Activated CD4-positive, alpha-beta T cell treated with anti-CD3 and anti-CD28 coated beads, Interleukin-2, amount 10 ng/mL, durations not matched to agents 24 days and 14 days (primary cell): Measurements from ENCODE around the gene MBD5. TPM values are rescaled to one million over a fixed set of nuclear protein-coding genes. Genes with fewer than 3 reads are reported as not detected.

ENCODE experiments used
- DNase-seq: peaks from one replicate; pipeline ENCODE4 v3.0.0; 2022
- H3K27ac Mint-ChIP-seq: one replicate; pipeline ENCODE4 v1.8.0; 2022; ENCODE audit warnings: mild to moderate bottlenecking, mixed read lengths
- H3K27me3 Mint-ChIP-seq: one replicate; pipeline ENCODE4 v1.8.0; 2022; ENCODE audit warnings: mixed read lengths
- H3K36me3 Mint-ChIP-seq: one replicate; pipeline ENCODE4 v1.8.0; 2022; ENCODE audit warnings: low read depth, mild to moderate bottlenecking, mixed read lengths
- H3K4me1 Mint-ChIP-seq: one replicate; pipeline ENCODE4 v1.8.0; 2021; ENCODE audit warnings: mixed read lengths
- H3K4me3 Mint-ChIP-seq: one replicate; pipeline ENCODE4 v1.8.0; 2022; ENCODE audit warnings: mild to moderate bottlenecking, moderate library complexity, mixed read lengths
- H3K9me3 Mint-ChIP-seq: one replicate; pipeline ENCODE4 v1.8.0; 2021; ENCODE audit warnings: mixed read lengths
- intact Hi-C: fragments of 100-400 bp; cut with micrococcal nuclease; formaldehyde crosslinking; loops from one replicate; pipeline ENCODE4 v1.15.1; 2023
- total RNA-seq: library from RNA; stranded (reverse); gene quantifications from 2 replicates; pipeline ENCODE4 v1.2.3, GENCODE V29; 2022

MBD5 gene
- total RNA-seq, 1 donor from 2014 or later: 24.6 TPM

- Mint-ChIP-seq H3K36me3 (no peaks in the 10 kb centered on the region), H3K4me1 (peaks cover 49% of the 10 kb centered on the region), H3K9me3 (no peaks in the 10 kb centered on the region), H3K4me3 (no peak overlapping the region), H3K27ac (no peak overlapping the region), H3K27me3 (no peaks in the 10 kb centered on the region)
- no peak for DNase-seq
- intact Hi-C loops: no loop called here
Measured at GRCh38 chr2:148511883-148512282, 491.0 kb downstream of the MBD5 start.

GRCh38 chr2:148512501-148512900 lies 491.6 kb downstream of the MBD5 start:
- intact Hi-C loops: no loop called here
- no peaks in the 10 kb centered on the region for H3K27me3 Mint-ChIP-seq
- no peak overlapping the region for H3K27ac Mint-ChIP-seq
- no peaks in the 10 kb centered on the region for H3K9me3 Mint-ChIP-seq
- peaks cover 52% of the 10 kb centered on the region for H3K4me1 Mint-ChIP-seq
- H3K4me3 Mint-ChIP-seq: peak overlapping the region; percentile 41
- DNase-seq: no peak
- H3K36me3 Mint-ChIP-seq: no peaks in the 10 kb centered on the region

- no peaks in the 10 kb centered on the region for H3K36me3 Mint-ChIP-seq
- peaks cover 52% of the 10 kb centered on the region for H3K4me1 Mint-ChIP-seq
- no peaks in the 10 kb centered on the region for H3K9me3 Mint-ChIP-seq
- no peak overlapping the region for H3K4me3 Mint-ChIP-seq
- intact Hi-C loops: no loop called here
- DNase-seq: no peak
- H3K27me3 Mint-ChIP-seq: no peaks in the 10 kb centered on the region
- H3K27ac Mint-ChIP-seq: no peak overlapping the region
Measured at GRCh38 chr2:148513427-148513826, 492.5 kb downstream of the MBD5 start.

GRCh38 chr2:148515120-148515519 lies 494.2 kb downstream of the MBD5 start:
- peak; percentile 64 for DNase-seq
- no peaks in the 10 kb centered on the region for H3K36me3 Mint-ChIP-seq
- intact Hi-C loops: no loop called here
- H3K27ac Mint-ChIP-seq: peak overlapping the region; percentile 21
- H3K9me3 Mint-ChIP-seq: no peaks in the 10 kb centered on the region
- H3K27me3 Mint-ChIP-seq: no peaks in the 10 kb centered on the region
- H3K4me3 Mint-ChIP-seq: no peak overlapping the region
- H3K4me1 Mint-ChIP-seq: peaks cover 40% of the 10 kb centered on the region

- Mint-ChIP-seq H3K9me3 (no peaks in the 10 kb centered on the region), H3K36me3 (no peaks in the 10 kb centered on the region), H3K4me3 (peak overlapping the region; percentile 33), H3K27me3 (no peaks in the 10 kb centered on the region), H3K27ac (peak overlapping the region; percentile 26), H3K4me1 (peaks cover 39% of the 10 kb centered on the region)
- intact Hi-C loops: loop anchor here (1.0 to 2.0 kb wide), 2 partner anchors 8 to 53 kb away; no protein-coding TSS in a partner anchor
- DNase-seq: no peak
Measured at GRCh38 chr2:148515976-148516375, 495.1 kb downstream of the MBD5 start.

GRCh38 chr2:148517296-148517695 lies 496.4 kb downstream of the MBD5 start:
- no peak overlapping the region for H3K27ac Mint-ChIP-seq
- H3K27me3 Mint-ChIP-seq: no peaks in the 10 kb centered on the region
- H3K36me3 Mint-ChIP-seq: no peaks in the 10 kb centered on the region
- H3K4me1 Mint-ChIP-seq: peaks cover 37% of the 10 kb centered on the region
- no peaks in the 10 kb centered on the region for H3K9me3 Mint-ChIP-seq
- intact Hi-C loops: loop anchor here (2.0 kb wide), 1 partner anchor 54 kb away; no protein-coding TSS in a partner anchor
- no peak overlapping the region for H3K4me3 Mint-ChIP-seq
- no peak for DNase-seq

- Mint-ChIP-seq H3K36me3 (no peaks in the 10 kb centered on the region), H3K9me3 (no peaks in the 10 kb centered on the region), H3K27ac (no peak overlapping the region), H3K4me3 (no peak overlapping the region), H3K4me1 (peaks cover 35% of the 10 kb centered on the region), H3K27me3 (no peaks in the 10 kb centered on the region)
- DNase-seq: no peak
- intact Hi-C loops: loop anchor here (2.0 kb wide), 1 partner anchor 55 kb away; no protein-coding TSS in a partner anchor
Measured at GRCh38 chr2:148517822-148518221, 496.9 kb downstream of the MBD5 start.

- Mint-ChIP-seq H3K27me3 (no peaks in the 10 kb centered on the region), H3K4me3 (no peak overlapping the region), H3K36me3 (no peaks in the 10 kb centered on the region), H3K9me3 (no peaks in the 10 kb centered on the region), H3K4me1 (peaks cover 42% of the 10 kb centered on the region), H3K27ac (no peak overlapping the region)
- no peak for DNase-seq
- intact Hi-C loops: no loop called here
Measured at GRCh38 chr2:148519013-148519412, 498.1 kb downstream of the MBD5 start.

GRCh38 chr2:148521181-148521580 lies 500.3 kb downstream of the MBD5 start:
- intact Hi-C loops: loop anchor here (5.0 to 10.0 kb wide), 4 partner anchors 356 to 1226 kb away; partner anchors contain the start of genes ACVR2A and KIF5C
- no peak for DNase-seq
- peaks cover 42% of the 10 kb centered on the region for H3K4me1 Mint-ChIP-seq
- peaks cover 1% of the 10 kb centered on the region for H3K36me3 Mint-ChIP-seq
- H3K9me3 Mint-ChIP-seq: peaks cover 4% of the 10 kb centered on the region
- no peak overlapping the region for H3K27ac Mint-ChIP-seq
- H3K4me3 Mint-ChIP-seq: no peak overlapping the region
- no peaks in the 10 kb centered on the region for H3K27me3 Mint-ChIP-seq

GRCh38 chr2:148523315-148523714 lies 502.4 kb downstream of the MBD5 start:
- peak overlapping the region; percentile 38 for H3K4me3 Mint-ChIP-seq
- H3K27ac Mint-ChIP-seq: peak overlapping the region; percentile 50
- intact Hi-C loops: loop anchor here (5.0 to 10.0 kb wide), 4 partner anchors 354 to 1229 kb away; partner anchors contain the start of genes ACVR2A and KIF5C
- peaks cover 1% of the 10 kb centered on the region for H3K36me3 Mint-ChIP-seq
- DNase-seq: no peak
- peaks cover 4% of the 10 kb centered on the region for H3K9me3 Mint-ChIP-seq
- H3K4me1 Mint-ChIP-seq: peaks cover 57% of the 10 kb centered on the region
- no peaks in the 10 kb centered on the region for H3K27me3 Mint-ChIP-seq

GRCh38 chr2:148524519-148524919 lies 503.6 kb downstream of the MBD5 start:
- peaks cover 4% of the 10 kb centered on the region for H3K9me3 Mint-ChIP-seq
- H3K27ac Mint-ChIP-seq: peak overlapping the region; percentile 94
- H3K27me3 Mint-ChIP-seq: no peaks in the 10 kb centered on the region
- peak; percentile 89 for DNase-seq
- intact Hi-C loops: loop anchor here (1.0 to 10.0 kb wide), 11 partner anchors 8 to 1230 kb away; partner anchors contain the start of genes ACVR2A, KIF5C and MBD5
- H3K36me3 Mint-ChIP-seq: peaks cover 1% of the 10 kb centered on the region
- H3K4me1 Mint-ChIP-seq: peaks cover 67% of the 10 kb centered on the region
- H3K4me3 Mint-ChIP-seq: peak overlapping the region; percentile 44

- H3K9me3 Mint-ChIP-seq: peaks cover 4% of the 10 kb centered on the region
- H3K4me1 Mint-ChIP-seq: peaks cover 73% of the 10 kb centered on the region
- peak overlapping the region; percentile 94 for H3K27ac Mint-ChIP-seq
- peak overlapping the region; percentile 44 for H3K4me3 Mint-ChIP-seq
- intact Hi-C loops: loop anchor here (2.0 to 10.0 kb wide), 5 partner anchors 28 to 1230 kb away; partner anchors contain the start of gene ACVR2A
- H3K27me3 Mint-ChIP-seq: no peaks in the 10 kb centered on the region
- DNase-seq: no peak
- H3K36me3 Mint-ChIP-seq: peaks cover 1% of the 10 kb centered on the region
Measured at GRCh38 chr2:148525130-148525529, 504.2 kb downstream of the MBD5 start.

- Mint-ChIP-seq H3K4me3 (peak overlapping the region; percentile 78), H3K36me3 (peaks cover 1% of the 10 kb centered on the region), H3K27me3 (no peaks in the 10 kb centered on the region), H3K27ac (peak overlapping the region; percentile 90), H3K4me1 (peaks cover 77% of the 10 kb centered on the region), H3K9me3 (peaks cover 4% of the 10 kb centered on the region)
- DNase-seq: no peak
- intact Hi-C loops: loop anchor here (5.0 to 10.0 kb wide), 4 partner anchors 286 to 1232 kb away; partner anchors contain the start of gene ACVR2A
Measured at GRCh38 chr2:148526509-148527346, 505.8 kb downstream of the MBD5 start.
